Astrocyte (in vitro differentiated cells and primary cell): Measurements from ENCODE around the gene EP400.

Experiments
- EZH2 ChIP-seq: IDR thresholded peaks from 2 replicates; pipeline ENCODE4 v1.6.1; 2012; ENCODE audit warnings: mild to moderate bottlenecking, low read length, inconsistent platforms; ENCODE audit not compliant: insufficient read depth
- TF ChIP-seq, protein P1 (sequence below): IDR thresholded peaks from 2 replicates; pipeline ENCODE4 v1.5.1; 2011; ENCODE audit warnings: low read depth, mild to moderate bottlenecking, inconsistent platforms, low read length, moderate library complexity; ENCODE audit not compliant: insufficient read depth

DNA sequence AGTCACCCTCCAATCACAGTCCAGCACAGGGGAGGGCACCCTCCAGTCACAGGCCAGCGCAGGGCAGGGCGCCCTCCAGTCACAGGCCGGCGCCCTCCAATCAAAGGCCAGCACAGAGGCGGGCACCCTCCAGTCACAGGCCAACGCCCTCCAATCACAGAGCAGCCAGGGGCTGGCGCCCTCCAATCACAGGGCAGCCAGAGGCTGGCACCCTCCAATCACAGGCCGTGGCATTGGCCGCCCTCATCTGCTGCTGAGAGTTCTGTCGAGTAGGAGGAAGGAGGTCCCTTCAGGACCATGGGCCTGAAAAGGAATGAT lies 167.8 kb downstream of the EP400 start:
- TF ChIP-seq, protein P1, sequence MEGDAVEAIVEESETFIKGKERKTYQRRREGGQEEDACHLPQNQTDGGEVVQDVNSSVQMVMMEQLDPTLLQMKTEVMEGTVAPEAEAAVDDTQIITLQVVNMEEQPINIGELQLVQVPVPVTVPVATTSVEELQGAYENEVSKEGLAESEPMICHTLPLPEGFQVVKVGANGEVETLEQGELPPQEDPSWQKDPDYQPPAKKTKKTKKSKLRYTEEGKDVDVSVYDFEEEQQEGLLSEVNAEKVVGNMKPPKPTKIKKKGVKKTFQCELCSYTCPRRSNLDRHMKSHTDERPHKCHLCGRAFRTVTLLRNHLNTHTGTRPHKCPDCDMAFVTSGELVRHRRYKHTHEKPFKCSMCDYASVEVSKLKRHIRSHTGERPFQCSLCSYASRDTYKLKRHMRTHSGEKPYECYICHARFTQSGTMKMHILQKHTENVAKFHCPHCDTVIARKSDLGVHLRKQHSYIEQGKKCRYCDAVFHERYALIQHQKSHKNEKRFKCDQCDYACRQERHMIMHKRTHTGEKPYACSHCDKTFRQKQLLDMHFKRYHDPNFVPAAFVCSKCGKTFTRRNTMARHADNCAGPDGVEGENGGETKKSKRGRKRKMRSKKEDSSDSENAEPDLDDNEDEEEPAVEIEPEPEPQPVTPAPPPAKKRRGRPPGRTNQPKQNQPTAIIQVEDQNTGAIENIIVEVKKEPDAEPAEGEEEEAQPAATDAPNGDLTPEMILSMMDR: no peak
- TF ChIP-seq EZH2: no peak
